ENCODE measurements around the gene TNNI3K.

- TF ChIP-seq POLR2A (IDR thresholded peaks at IDR 0.05; ENCODE audit: low read depth) (no peak), EP300 (IDR thresholded peaks at IDR 0.05) (no peak)
Observed at GRCh38 chr1:74427681-74428080, 192.5 kb downstream of the TNNI3K start.

All from esophagus muscularis mucosa (tissue), 2 donors.